Stimulated activated naive CD8-positive, alpha-beta T cell treated with anti-CD3 and anti-CD28 coated beads, Interleukin-15, amount 100 ng/mL, for 72 hours (primary cell): ENCODE measurements around the gene HEXD.
"Not testable (repeated sequence)": the region's sequence is repeated elsewhere in the genome, so short reads cannot be mapped to it uniquely, and the experiment has no call there.

ENCODE experiments used
- ATAC-seq: fragments of 150-1000 bp; cut with Tn5 transposase; 2 replicates; pipeline ENCODE4 v1.10.0; 2021; ENCODE audit warnings: mild to moderate bottlenecking, moderate library complexity
- DNase-seq, 2 donors: peaks; one replicate each; pipeline ENCODE4 v3.0.0; 2021 to 2022
- H3K27ac Mint-ChIP-seq, 2 donors: one replicate each; pipeline ENCODE4 v1.8.0; 2022; ENCODE audit warnings: mild to moderate bottlenecking in 2 of 2, mixed read lengths in 2 of 2, moderate library complexity in 2 of 2
- H3K27me3 Mint-ChIP-seq: one replicate; pipeline ENCODE4 v1.8.0; 2022; ENCODE audit warnings: mixed read lengths
- H3K4me1 Mint-ChIP-seq: one replicate; pipeline ENCODE4 v1.8.0; 2022; ENCODE audit warnings: mild to moderate bottlenecking, mixed read lengths
- H3K4me3 Mint-ChIP-seq, 2 donors: one replicate each; pipeline ENCODE4 v1.8.0; 2022; ENCODE audit warnings: mild to moderate bottlenecking in 2 of 2, mixed read lengths in 2 of 2, moderate library complexity in 1 of 2
- H3K9me3 Mint-ChIP-seq, 2 donors: one replicate each; pipeline ENCODE4 v1.8.0; 2022; ENCODE audit warnings: mixed read lengths in 2 of 2

The HEXD gene

GRCh38 chr17:82377924-82378740, 40.0 kb upstream of the HEXD start:
- DNase-seq (no peak), ATAC-seq (no peak)
- Mint-ChIP-seq H3K4me1 (peaks cover 19% of the 10 kb centered on the region), H3K9me3 (no peaks in the 10 kb centered on the region), H3K4me3 (no peak overlapping the region), H3K27ac (no peak overlapping the region), H3K27me3 (peaks cover 87% of the 10 kb centered on the region)

GRCh38 chr17:82378741-82379021, 39.5 kb upstream of the HEXD start:
- Mint-ChIP-seq H3K27me3 (peaks cover 82% of the 10 kb centered on the region), H3K9me3 (no peaks in the 10 kb centered on the region), H3K4me1 (peaks cover 14% of the 10 kb centered on the region), H3K4me3 (no peak overlapping the region), H3K27ac (no peak overlapping the region)
- DNase-seq (no peak), ATAC-seq (no peak)

- Mint-ChIP-seq H3K4me1 (peaks cover 13% of the 10 kb centered on the region), H3K4me3 (no peak overlapping the region), H3K27ac (no peak overlapping the region), H3K27me3 (peaks cover 79% of the 10 kb centered on the region), H3K9me3 (no peaks in the 10 kb centered on the region)
- ATAC-seq (no peak), DNase-seq (no peak)
Measured at GRCh38 chr17:82380860-82381702, 37.1 kb upstream of the HEXD start.

GRCh38 chr17:82381703-82382009, 36.5 kb upstream of the HEXD start:
- not testable (repeated sequence) for DNase-seq, H3K27ac Mint-ChIP-seq, H3K9me3 Mint-ChIP-seq, H3K4me3 Mint-ChIP-seq, ATAC-seq
- H3K4me1 Mint-ChIP-seq: peaks cover 13% of the 10 kb centered on the region
- H3K27me3 Mint-ChIP-seq: peaks cover 78% of the 10 kb centered on the region

- Mint-ChIP-seq H3K27me3 (peaks cover 79% of the 10 kb centered on the region), H3K27ac (peak overlapping the region in 1 of 2 donors; percentile 27), H3K4me1 (peaks cover 13% of the 10 kb centered on the region)
- ATAC-seq, H3K9me3 Mint-ChIP-seq, DNase-seq, H3K4me3 Mint-ChIP-seq: not testable (repeated sequence)
Measured at GRCh38 chr17:82382220-82382932, 35.8 kb upstream of the HEXD start.

- no peaks in the 10 kb centered on the region for H3K9me3 Mint-ChIP-seq
- ATAC-seq: no peak
- no peak overlapping the region for H3K4me3 Mint-ChIP-seq
- no peak for DNase-seq
- peaks cover 13% of the 10 kb centered on the region for H3K4me1 Mint-ChIP-seq
- H3K27me3 Mint-ChIP-seq: peaks cover 79% of the 10 kb centered on the region
- no peak overlapping the region for H3K27ac Mint-ChIP-seq
Measured at GRCh38 chr17:82382933-82383255, 35.3 kb upstream of the HEXD start.

- H3K27me3 Mint-ChIP-seq: peaks cover 76% of the 10 kb centered on the region
- peaks cover 13% of the 10 kb centered on the region for H3K4me1 Mint-ChIP-seq
- ATAC-seq: no peak
Measured at GRCh38 chr17:82383411-82383810, 34.7 kb upstream of the HEXD start.

GRCh38 chr17:82384051-82384729, 34.0 kb upstream of the HEXD start:
- H3K9me3 Mint-ChIP-seq: no peaks in the 10 kb centered on the region
- DNase-seq (no peak), ATAC-seq (no peak)
- H3K4me1 Mint-ChIP-seq: peaks cover 13% of the 10 kb centered on the region
- no peak overlapping the region for H3K27ac Mint-ChIP-seq
- H3K4me3 Mint-ChIP-seq: no peak overlapping the region
- peaks cover 68% of the 10 kb centered on the region for H3K27me3 Mint-ChIP-seq

More at GRCh38 chr17:82383411-82383810, 34.7 kb upstream of the HEXD start:
- DNase-seq: no peak
- no peaks in the 10 kb centered on the region for H3K9me3 Mint-ChIP-seq
- H3K27ac Mint-ChIP-seq: no peak overlapping the region
- H3K4me3 Mint-ChIP-seq: no peak overlapping the region

GRCh38 chr17:82384730-82385481, 33.2 kb upstream of the HEXD start:
- DNase-seq (no peak), ATAC-seq (no peak)
- Mint-ChIP-seq H3K9me3 (no peaks in the 10 kb centered on the region), H3K27ac (no peak overlapping the region), H3K4me1 (peaks cover 10% of the 10 kb centered on the region), H3K27me3 (peaks cover 61% of the 10 kb centered on the region), H3K4me3 (no peak overlapping the region)

- Mint-ChIP-seq H3K27me3 (peaks cover 53% of the 10 kb centered on the region), H3K9me3 (no peaks in the 10 kb centered on the region), H3K4me1 (peaks cover 7% of the 10 kb centered on the region), H3K27ac (no peak overlapping the region), H3K4me3 (no peak overlapping the region)
- DNase-seq: no peak
- no peak for ATAC-seq
Measured at GRCh38 chr17:82385559-82386254, 32.4 kb upstream of the HEXD start.

- no peaks in the 10 kb centered on the region for H3K9me3 Mint-ChIP-seq
- ATAC-seq: peak; percentile 19
- H3K27ac Mint-ChIP-seq: no peak overlapping the region
- DNase-seq: no peak
- peaks cover 46% of the 10 kb centered on the region for H3K27me3 Mint-ChIP-seq
- H3K4me3 Mint-ChIP-seq: no peak overlapping the region
- peaks cover 3% of the 10 kb centered on the region for H3K4me1 Mint-ChIP-seq
Measured at GRCh38 chr17:82386255-82386831, 31.8 kb upstream of the HEXD start.

- Mint-ChIP-seq H3K4me1 (no peaks in the 10 kb centered on the region), H3K9me3 (no peaks in the 10 kb centered on the region)
Measured at GRCh38 chr17:82386881-82387704, 31.1 kb upstream of the HEXD start.

GRCh38 chr17:82387705-82388106, 30.4 kb upstream of the HEXD start:
- no peaks in the 10 kb centered on the region for H3K4me1 Mint-ChIP-seq
- H3K4me3 Mint-ChIP-seq: no peak overlapping the region
- ATAC-seq (no peak), DNase-seq (no peak)
- no peak overlapping the region for H3K27ac Mint-ChIP-seq
- H3K27me3 Mint-ChIP-seq: peaks cover 35% of the 10 kb centered on the region
- H3K9me3 Mint-ChIP-seq: no peaks in the 10 kb centered on the region

More at GRCh38 chr17:82386881-82387704, 31.1 kb upstream of the HEXD start:
- DNase-seq: no peak
- peaks cover 41% of the 10 kb centered on the region for H3K27me3 Mint-ChIP-seq
- peak; percentile 6 for ATAC-seq
- no peak overlapping the region for H3K4me3 Mint-ChIP-seq
- no peak overlapping the region for H3K27ac Mint-ChIP-seq
